ENCODE data around the gene GNG11. TPM values are rescaled to one million over a fixed set of nuclear protein-coding genes. Genes with fewer than 3 reads are reported as not detected.

Gene GNG11
- total and polyA plus RNA-seq, 2 donors (not counting 1 experiment from before 2014, with no cell fraction given) = 27.2 to 46.1 TPM

- Histone ChIP-seq H4K20me1 (ENCODE audit: control insufficient read depth, extremely low read depth, insufficient read depth, low read length) (no peaks in the 10 kb centered on the region), H3K36me3 (ENCODE audit: control insufficient read depth, insufficient read depth, low read length) (no peaks in the 10 kb centered on the region), H3K9ac (ENCODE audit: insufficient read depth, low read length) (no peak overlapping the region), H3K4me3 (replicated peaks in 1 of 4; ENCODE audit: control extremely low read depth in 1 of 4, insufficient read depth in 1 of 4, low read depth in 3 of 4, low read length in 4 of 4) (no peak overlapping the region), H3K4me1 (ENCODE audit: control insufficient read depth, extremely low read depth, insufficient read depth, low read length) (peaks cover 3% of the 10 kb centered on the region), H2AFZ (ENCODE audit: low read length) (no peak overlapping the region), H3K9me3 (ENCODE audit: control insufficient read depth, insufficient read depth, low read depth, low read length) (no peaks in the 10 kb centered on the region), H3K27ac (ENCODE audit: insufficient read depth, low read length) (no peak overlapping the region), H3K79me2 (ENCODE audit: control insufficient read depth, insufficient read depth, low read length) (no peaks in the 10 kb centered on the region), H3K27me3 (ENCODE audit: control insufficient read depth, insufficient read depth, low read length) (no peaks in the 10 kb centered on the region), H3K4me2 (ENCODE audit: extremely low read depth, insufficient read depth, low read length) (no peak overlapping the region)
- TF ChIP-seq CTCF (conservative IDR thresholded peaks at IDR 0.05 in 1 of 2, IDR thresholded peaks at IDR 0.05 in 1 of 2; ENCODE audit: low read depth in 1 of 2, low read length in 2 of 2) (no peak), EZH2 (IDR thresholded peaks at IDR 0.05; ENCODE audit: low read length, missing control alignments) (no peak)
- no peak for DNase-seq (ENCODE audit: low read depth in 2 of 2)
Observed at GRCh38 chr7:93960986-93961385, 39.5 kb downstream of the GNG11 start.

- Histone ChIP-seq H3K4me3 (replicated peaks in 1 of 4; ENCODE audit: control extremely low read depth in 1 of 4, insufficient read depth in 1 of 4, low read depth in 3 of 4, low read length in 4 of 4) (no peak overlapping the region), H2AFZ (ENCODE audit: low read length) (no peak overlapping the region), H3K79me2 (ENCODE audit: control insufficient read depth, insufficient read depth, low read length) (no peaks in the 10 kb centered on the region), H3K4me2 (ENCODE audit: extremely low read depth, insufficient read depth, low read length) (no peak overlapping the region), H3K27ac (ENCODE audit: insufficient read depth, low read length) (no peak overlapping the region), H3K36me3 (ENCODE audit: control insufficient read depth, insufficient read depth, low read length) (no peaks in the 10 kb centered on the region), H4K20me1 (ENCODE audit: control insufficient read depth, extremely low read depth, insufficient read depth, low read length) (no peaks in the 10 kb centered on the region), H3K27me3 (ENCODE audit: control insufficient read depth, insufficient read depth, low read length) (no peaks in the 10 kb centered on the region), H3K9ac (ENCODE audit: insufficient read depth, low read length) (no peak overlapping the region), H3K9me3 (ENCODE audit: control insufficient read depth, insufficient read depth, low read depth, low read length) (no peaks in the 10 kb centered on the region), H3K4me1 (ENCODE audit: control insufficient read depth, extremely low read depth, insufficient read depth, low read length) (no peaks in the 10 kb centered on the region)
- DNase-seq (ENCODE audit: low read depth in 2 of 2) = no peak
- TF ChIP-seq CTCF (conservative IDR thresholded peaks at IDR 0.05 in 1 of 2, IDR thresholded peaks at IDR 0.05 in 1 of 2; ENCODE audit: low read depth in 1 of 2, low read length in 2 of 2) (no peak), EZH2 (IDR thresholded peaks at IDR 0.05; ENCODE audit: low read length, missing control alignments) (no peak)
Observed at GRCh38 chr7:93964262-93964661, 42.7 kb downstream of the GNG11 start.

GRCh38 chr7:93964813-93965212 is 43.3 kb downstream of the GNG11 start:
- no peaks in the 10 kb centered on the region for H3K4me1 ChIP-seq (ENCODE audit: control insufficient read depth, extremely low read depth, insufficient read depth, low read length)
- no peaks in the 10 kb centered on the region for H3K27me3 ChIP-seq (ENCODE audit: control insufficient read depth, insufficient read depth, low read length)
- no peak overlapping the region for H2AFZ ChIP-seq (ENCODE audit: low read length)
- H3K9me3 ChIP-seq (ENCODE audit: control insufficient read depth, insufficient read depth, low read depth, low read length) = no peaks in the 10 kb centered on the region
- H3K27ac ChIP-seq (ENCODE audit: insufficient read depth, low read length) = no peak overlapping the region
- H4K20me1 ChIP-seq (ENCODE audit: control insufficient read depth, extremely low read depth, insufficient read depth, low read length) = no peaks in the 10 kb centered on the region
- no peaks in the 10 kb centered on the region for H3K36me3 ChIP-seq (ENCODE audit: control insufficient read depth, insufficient read depth, low read length)
- H3K4me3 ChIP-seq (replicated peaks in 1 of 4; ENCODE audit: control extremely low read depth in 1 of 4, insufficient read depth in 1 of 4, low read depth in 3 of 4, low read length in 4 of 4) = no peak overlapping the region
- no peak overlapping the region for H3K9ac ChIP-seq (ENCODE audit: insufficient read depth, low read length)
- TF ChIP-seq EZH2 (IDR thresholded peaks at IDR 0.05; ENCODE audit: low read length, missing control alignments) = no peak
- TF ChIP-seq CTCF (conservative IDR thresholded peaks at IDR 0.05 in 1 of 2, IDR thresholded peaks at IDR 0.05 in 1 of 2; ENCODE audit: low read depth in 1 of 2, low read length in 2 of 2) = no peak
- H3K4me2 ChIP-seq (ENCODE audit: extremely low read depth, insufficient read depth, low read length) = no peak overlapping the region
- no peaks in the 10 kb centered on the region for H3K79me2 ChIP-seq (ENCODE audit: control insufficient read depth, insufficient read depth, low read length)
- DNase-seq (ENCODE audit: low read depth in 2 of 2) = no peak
